ENCODE measurements around the gene FUT8. TPM values are rescaled to one million over a fixed set of nuclear protein-coding genes. Genes with fewer than 3 reads are reported as not detected.

Gene FUT8
- total and polyA plus RNA-seq, 2 of the 8 experiments (the other 6 are each of a cell fraction or from before 2014, with no cell fraction given), result 10.5 to 25.1 TPM

DNA sequence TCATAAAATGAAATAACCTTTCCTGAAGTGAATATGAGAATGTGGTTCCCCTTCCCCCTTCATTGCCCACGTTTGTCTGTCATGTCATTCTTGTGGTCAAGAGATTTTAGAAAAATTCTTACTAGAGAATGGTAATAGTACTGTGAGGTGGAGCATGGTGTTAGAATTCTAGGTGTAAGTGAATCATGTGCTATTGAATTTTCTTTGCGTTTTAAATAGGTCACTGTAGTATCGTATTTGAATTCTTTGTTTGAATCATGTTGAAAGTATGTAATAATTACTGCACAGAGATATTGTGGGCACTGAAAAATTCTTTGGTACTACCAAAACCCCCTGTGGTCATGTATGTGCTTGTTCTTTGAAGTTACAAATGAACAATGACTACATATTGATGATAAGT, 49.9 kb downstream of the FUT8 start (continued):
- TF ChIP-seq EGR1 (IDR thresholded peaks at IDR 0.05; ENCODE audit: borderline replicate concordance, low read depth, low read length) (no peak), SUZ12 (IDR thresholded peaks at IDR 0.05; ENCODE audit: low read length) (no peak), RNF2 (IDR thresholded peaks at IDR 0.05; ENCODE audit: borderline replicate concordance, low read depth, low read length, missing control alignments, poor library complexity, severe bottlenecking) (no peak), CTBP2 (IDR thresholded peaks at IDR 0.05; ENCODE audit: borderline replicate concordance, insufficient read depth, insufficient read length, low read length) (no peak), KDM5A (IDR thresholded peaks at IDR 0.05; ENCODE audit: low read length) (no peak)

Measured in H1 (cell line).